ENCODE data around the gene LARGE1. TPM values are rescaled to one million over a fixed set of nuclear protein-coding genes. Genes with fewer than 3 reads are reported as not detected.
"Not testable (repeated sequence)": the region's sequence is repeated elsewhere in the genome, so short reads cannot be mapped to it uniquely, and the experiment has no call there.

Gene LARGE1
- total and polyA plus RNA-seq, 5 donors = 23.8 to 100.0 (median 73.1) TPM

DNA sequence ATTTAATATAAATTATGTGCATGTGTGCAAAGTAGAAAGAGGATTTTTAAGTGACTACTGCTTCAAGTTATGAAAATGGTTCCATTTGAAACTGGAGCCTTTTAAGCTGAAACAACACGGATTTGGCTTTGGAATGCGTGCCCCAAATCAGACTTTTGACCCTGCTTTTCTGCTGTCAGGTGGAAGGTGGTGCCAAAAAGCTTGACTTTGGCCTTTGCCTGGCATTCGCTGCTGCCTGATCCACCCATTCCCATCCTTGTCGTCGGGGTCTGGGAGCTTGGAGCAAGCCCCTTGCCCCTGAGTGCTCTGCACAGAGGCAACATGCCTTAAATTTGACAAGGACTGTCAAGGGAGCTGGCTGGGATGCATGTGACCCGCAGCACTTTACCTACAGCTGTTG is 526.8 kb downstream of the LARGE1 start:
- no peaks in the 10 kb centered on the region for H3K9me3 ChIP-seq (ENCODE audit: control insufficient read depth, low read length)
- no peak for DNase-seq
- no peak overlapping the region for H3K4me3 ChIP-seq (ENCODE audit: low read length)
- 76% methylated on average over 6 of the region's 6 CpGs for WGBS
- no peak for ATAC-seq
- H3K4me1 ChIP-seq (ENCODE audit: control insufficient read depth, insufficient read depth, low read length) = no peaks in the 10 kb centered on the region
- intact Hi-C loops (cut with DNase I) = loop anchor here in 1 of 4 donors (10.0 kb wide), 1 partner anchor 61 kb away; no protein-coding TSS in a partner anchor
- no peaks in the 10 kb centered on the region for H3K27me3 ChIP-seq (ENCODE audit: control insufficient read depth, insufficient read depth)
- no peak overlapping the region for H3K27ac ChIP-seq (ENCODE audit: low read length)

DNA sequence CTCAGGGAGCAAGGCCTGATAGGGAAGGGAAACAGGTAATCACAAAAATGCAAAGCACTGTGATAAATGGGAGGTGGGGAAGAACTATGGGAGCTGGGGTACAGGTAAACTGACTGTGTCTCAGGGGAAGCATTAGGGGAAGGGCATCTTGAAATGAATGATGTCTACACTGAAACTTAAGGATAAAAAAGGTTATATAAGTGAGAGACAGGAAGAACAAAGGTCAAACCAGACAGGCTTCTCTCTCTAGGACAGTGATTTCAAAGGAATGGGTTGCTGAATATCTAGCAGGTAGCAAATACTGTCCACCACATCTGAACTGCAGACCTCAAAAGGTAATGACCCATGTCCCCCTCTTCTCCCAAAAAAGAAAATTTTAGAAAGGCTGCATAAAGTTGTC is 529.0 kb downstream of the LARGE1 start:
- intact Hi-C loops (cut with DNase I) = loop anchor here in 1 of 4 donors (10.0 kb wide), 1 partner anchor 64 kb away; no protein-coding TSS in a partner anchor
- Histone ChIP-seq H3K4me1 (ENCODE audit: control insufficient read depth, insufficient read depth, low read length) (no peaks in the 10 kb centered on the region), H3K27me3 (ENCODE audit: control insufficient read depth, insufficient read depth) (no peaks in the 10 kb centered on the region), H3K9me3 (ENCODE audit: control insufficient read depth, low read length) (no peaks in the 10 kb centered on the region), H3K27ac (ENCODE audit: low read length) (no peak overlapping the region), H3K4me3 (ENCODE audit: low read length) (no peak overlapping the region)
- ATAC-seq (no peak), DNase-seq (no peak)

DNA sequence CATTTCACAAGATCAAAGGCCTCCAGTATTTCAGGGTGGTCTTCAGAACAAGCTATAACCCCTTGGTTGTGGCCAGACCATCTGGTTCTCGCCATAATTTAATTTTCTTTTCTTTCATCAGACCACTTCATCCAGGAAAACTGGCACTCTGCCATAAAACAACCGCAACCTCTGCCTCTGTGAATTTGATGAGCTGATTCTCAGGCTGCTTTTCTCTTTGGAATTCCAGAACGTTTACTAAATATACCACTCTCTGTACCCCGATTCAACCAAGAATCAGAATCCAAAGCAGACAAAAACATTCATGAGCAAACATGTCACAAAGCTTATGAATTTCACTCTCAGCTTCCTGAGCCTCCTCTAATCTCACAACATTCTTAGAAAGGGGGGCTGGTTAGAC is 530.3 kb downstream of the LARGE1 start:
- ATAC-seq (no peak), DNase-seq (no peak)
- H3K27ac ChIP-seq (ENCODE audit: low read length) = no peak overlapping the region
- H3K4me3 ChIP-seq (ENCODE audit: low read length) = no peak overlapping the region
- intact Hi-C loops (cut with DNase I) = loop anchor here in 1 of 4 donors (10.0 kb wide), 1 partner anchor 65 kb away; no protein-coding TSS in a partner anchor
- no peaks in the 10 kb centered on the region for H3K9me3 ChIP-seq (ENCODE audit: control insufficient read depth, low read length)
- 72% methylated on average over 4 of the region's 4 CpGs for WGBS
- H3K27me3 ChIP-seq (ENCODE audit: control insufficient read depth, insufficient read depth) = no peaks in the 10 kb centered on the region
- H3K4me1 ChIP-seq (ENCODE audit: control insufficient read depth, insufficient read depth, low read length) = no peaks in the 10 kb centered on the region

DNA sequence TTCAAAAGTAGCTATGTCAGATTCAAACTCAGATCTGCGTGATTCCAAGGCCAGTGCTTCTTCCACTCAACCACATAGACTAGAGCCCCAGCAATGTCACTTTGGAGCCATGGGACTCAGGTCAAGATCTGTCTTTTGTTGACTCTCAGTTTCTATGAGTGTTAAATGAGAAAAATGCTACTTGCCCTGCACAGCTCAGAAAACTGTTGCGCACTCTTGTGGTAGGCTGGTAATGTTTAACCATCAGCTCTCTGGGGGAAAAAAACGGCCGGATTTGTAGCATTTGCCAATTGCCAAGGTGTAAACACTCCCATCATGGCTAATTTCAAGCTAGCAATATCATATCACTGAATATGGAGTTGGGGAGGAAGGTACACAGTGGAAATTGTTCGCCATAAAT is 534.0 kb downstream of the LARGE1 start:
- Histone ChIP-seq H3K27me3 (ENCODE audit: control insufficient read depth, insufficient read depth) (no peaks in the 10 kb centered on the region), H3K4me1 (ENCODE audit: control insufficient read depth, insufficient read depth, low read length) (no peaks in the 10 kb centered on the region), H3K4me3 (ENCODE audit: low read length) (no peak overlapping the region), H3K27ac (ENCODE audit: low read length) (no peak overlapping the region), H3K9me3 (ENCODE audit: control insufficient read depth, low read length) (no peaks in the 10 kb centered on the region)
- intact Hi-C loops (cut with DNase I) = no loop called here
- 94% methylated on average over 5 of the region's 5 CpGs for WGBS
- DNase-seq (no peak), ATAC-seq (no peak)

DNA sequence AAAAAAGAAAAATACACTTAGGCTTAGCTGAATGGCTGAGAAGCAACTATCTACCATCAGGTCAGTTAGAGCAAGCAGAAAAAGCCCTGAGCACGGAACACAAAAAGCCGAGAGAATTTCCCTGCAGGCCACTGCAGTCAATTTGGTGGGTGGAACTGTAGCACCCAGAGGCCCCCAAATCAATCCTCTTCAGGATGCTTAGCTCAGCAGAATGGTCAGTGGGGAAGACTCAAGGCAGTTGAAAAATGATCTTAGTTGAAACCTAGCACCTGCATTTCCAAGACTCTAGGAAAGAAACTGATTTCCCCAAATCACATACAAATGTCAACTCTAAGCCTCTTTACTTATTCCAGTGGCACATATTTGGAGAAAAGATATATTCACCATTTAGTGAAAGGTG is 534.7 kb downstream of the LARGE1 start:
- H3K4me1 ChIP-seq (ENCODE audit: control insufficient read depth, insufficient read depth, low read length) = no peaks in the 10 kb centered on the region
- H3K4me3 ChIP-seq (ENCODE audit: low read length) = no peak overlapping the region
- WGBS = 97% methylated on average over 2 of the region's 2 CpGs
- H3K27ac ChIP-seq (ENCODE audit: low read length) = no peak overlapping the region
- no peaks in the 10 kb centered on the region for H3K9me3 ChIP-seq (ENCODE audit: control insufficient read depth, low read length)
- no peaks in the 10 kb centered on the region for H3K27me3 ChIP-seq (ENCODE audit: control insufficient read depth, insufficient read depth)
- no peak for DNase-seq
- ATAC-seq = no peak
- intact Hi-C loops (cut with DNase I) = no loop called here

DNA sequence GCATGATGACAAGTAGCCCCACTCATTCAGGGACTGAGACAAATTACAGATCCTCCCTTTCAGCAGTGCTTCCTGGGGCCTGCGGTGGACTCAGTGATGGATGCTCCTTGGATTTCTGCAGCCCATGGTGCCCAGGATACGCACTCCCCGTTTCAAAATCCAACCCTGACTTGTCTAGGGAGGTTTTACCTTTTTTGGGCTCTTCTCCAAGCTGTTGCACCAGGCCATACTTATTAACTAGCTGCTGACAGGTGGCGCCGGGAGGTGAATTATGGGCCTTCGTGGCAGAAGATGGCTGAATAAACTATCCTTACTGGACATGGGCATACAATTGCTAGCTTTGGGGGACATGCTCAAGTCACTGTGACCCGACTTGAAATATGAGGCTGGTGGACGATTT is 537.8 kb downstream of the LARGE1 start:
- ATAC-seq (no peak), DNase-seq (no peak)
- no peaks in the 10 kb centered on the region for H3K9me3 ChIP-seq (ENCODE audit: control insufficient read depth, low read length)
- intact Hi-C loops (cut with DNase I) = no loop called here
- no peaks in the 10 kb centered on the region for H3K27me3 ChIP-seq (ENCODE audit: control insufficient read depth, insufficient read depth)
- WGBS = 83% methylated on average over 8 of the region's 8 CpGs
- no peak overlapping the region for H3K4me3 ChIP-seq (ENCODE audit: low read length)
- no peaks in the 10 kb centered on the region for H3K4me1 ChIP-seq (ENCODE audit: control insufficient read depth, insufficient read depth, low read length)
- no peak overlapping the region for H3K27ac ChIP-seq (ENCODE audit: low read length)

DNA sequence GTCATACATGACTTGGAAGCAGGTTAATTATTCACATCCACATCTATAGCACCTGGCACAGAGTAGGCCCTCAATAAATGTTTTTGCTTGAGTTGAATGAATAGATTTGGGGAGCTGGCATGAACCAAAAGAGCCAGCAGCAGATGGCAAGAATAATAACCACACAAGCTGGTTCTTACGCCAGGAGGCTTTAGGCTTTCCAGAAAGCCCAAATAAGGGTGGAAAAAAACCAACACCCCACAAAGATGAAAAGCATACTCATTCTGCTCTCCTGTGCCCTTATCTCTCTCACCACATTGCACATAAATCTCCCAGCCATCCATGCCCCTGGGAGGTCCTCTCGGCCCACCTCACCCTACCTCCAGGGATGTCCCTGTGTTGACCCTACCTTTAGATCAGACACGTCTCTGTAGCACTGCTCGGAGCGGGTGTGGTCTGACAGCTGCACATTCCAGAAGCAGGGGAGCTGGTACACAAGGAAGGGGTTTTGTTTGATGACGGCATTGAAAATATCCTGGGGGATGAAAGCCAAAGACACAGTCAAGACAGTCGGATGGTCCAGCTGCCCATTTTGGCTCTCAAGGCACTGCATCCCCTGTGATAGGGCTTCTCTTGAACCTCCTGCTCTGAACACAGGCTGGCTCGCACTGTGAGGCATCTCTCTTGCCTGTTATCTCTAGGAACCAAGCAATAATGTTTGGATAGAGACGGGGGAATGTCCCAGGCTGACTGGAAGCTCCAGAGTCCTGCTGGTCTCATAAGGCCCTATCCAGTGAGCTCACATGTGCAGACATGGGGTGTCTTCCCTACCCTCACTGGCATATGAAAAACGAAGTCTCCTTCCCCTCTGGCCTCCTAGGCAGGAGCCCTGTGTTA is 538.5 kb downstream of the LARGE1 start:
- DNase-seq = no peak
- Histone ChIP-seq H3K27ac (ENCODE audit: low read length) (no peak overlapping the region), H3K27me3 (ENCODE audit: control insufficient read depth, insufficient read depth) (no peaks in the 10 kb centered on the region), H3K4me3 (ENCODE audit: low read length) (no peak overlapping the region), H3K9me3 (ENCODE audit: control insufficient read depth, low read length) (no peaks in the 10 kb centered on the region), H3K4me1 (ENCODE audit: control insufficient read depth, insufficient read depth, low read length) (no peaks in the 10 kb centered on the region)
- intact Hi-C loops (cut with DNase I) = no loop called here
- WGBS = 89% methylated on average over 10 of the region's 10 CpGs
- ATAC-seq = no peak

DNA sequence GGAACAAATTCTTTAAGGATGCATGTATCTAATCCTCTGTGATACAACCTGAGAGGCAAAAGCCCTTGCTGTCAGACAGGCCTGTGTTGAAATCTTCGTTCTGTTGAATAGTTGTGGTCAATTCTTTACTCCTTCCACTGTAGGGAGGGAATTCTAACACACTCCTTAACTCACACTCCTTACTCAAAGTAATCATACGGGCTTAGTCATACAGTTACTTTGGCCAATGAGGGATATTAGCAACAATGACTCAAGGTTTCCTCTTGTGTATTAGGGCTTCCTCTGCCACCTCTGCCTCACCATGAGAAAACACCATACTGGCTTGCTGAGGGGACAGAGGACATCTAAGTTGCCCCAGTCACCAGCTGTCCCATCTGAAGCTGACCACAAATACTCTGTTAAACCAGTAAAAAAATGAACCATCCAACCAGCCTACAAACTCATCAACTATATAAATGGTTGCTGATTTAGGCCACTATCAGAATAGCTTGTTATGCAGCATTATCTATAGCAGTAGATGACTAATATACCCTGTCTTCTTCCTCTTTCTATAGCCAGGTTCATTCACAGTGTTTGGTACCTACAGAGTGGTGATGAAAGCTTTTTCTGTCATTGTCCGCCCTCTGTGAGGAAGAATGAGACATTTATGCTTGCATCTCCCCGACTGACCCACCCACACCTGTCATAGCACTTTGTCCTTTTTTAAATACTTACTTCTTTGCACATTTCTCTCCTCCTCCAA is 539.3 kb downstream of the LARGE1 start:
- Histone ChIP-seq H3K4me3 (ENCODE audit: low read length) (no peak overlapping the region), H3K4me1 (ENCODE audit: control insufficient read depth, insufficient read depth, low read length) (no peaks in the 10 kb centered on the region), H3K27ac (ENCODE audit: low read length) (no peak overlapping the region), H3K27me3 (ENCODE audit: control insufficient read depth, insufficient read depth) (no peaks in the 10 kb centered on the region), H3K9me3 (ENCODE audit: control insufficient read depth, low read length) (no peaks in the 10 kb centered on the region)
- WGBS = 91% methylated on average over 4 of the region's 4 CpGs
- intact Hi-C loops (cut with DNase I) = no loop called here
- ATAC-seq = no peak
- no peak for DNase-seq

DNA sequence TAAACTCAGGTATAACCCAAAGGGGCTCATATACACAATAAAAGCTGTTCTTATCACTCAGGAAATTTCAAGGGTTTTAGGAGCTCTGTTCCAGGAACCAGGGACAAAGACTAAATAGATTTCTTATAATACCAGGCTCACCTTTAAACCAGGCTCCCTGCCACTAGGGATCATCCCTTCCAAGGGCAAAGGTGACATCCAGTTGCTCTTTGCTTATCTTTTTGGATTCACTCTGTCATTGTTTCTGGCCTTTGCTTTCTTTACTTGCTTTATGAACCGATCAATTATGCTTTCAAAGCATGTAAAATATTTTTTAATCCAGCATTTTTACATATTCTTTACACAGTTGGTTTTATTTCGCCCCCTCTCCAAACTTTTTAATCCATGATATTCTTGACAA is 540.4 kb downstream of the LARGE1 start:
- Histone ChIP-seq H3K27ac (ENCODE audit: low read length) (no peak overlapping the region), H3K27me3 (ENCODE audit: control insufficient read depth, insufficient read depth) (no peaks in the 10 kb centered on the region), H3K9me3 (ENCODE audit: control insufficient read depth, low read length) (no peaks in the 10 kb centered on the region), H3K4me1 (ENCODE audit: control insufficient read depth, insufficient read depth, low read length) (no peaks in the 10 kb centered on the region), H3K4me3 (ENCODE audit: low read length) (no peak overlapping the region)
- DNase-seq (no peak), ATAC-seq (no peak)
- WGBS = 96% methylated on average over 2 of the region's 2 CpGs
- intact Hi-C loops (cut with DNase I) = no loop called here

DNA sequence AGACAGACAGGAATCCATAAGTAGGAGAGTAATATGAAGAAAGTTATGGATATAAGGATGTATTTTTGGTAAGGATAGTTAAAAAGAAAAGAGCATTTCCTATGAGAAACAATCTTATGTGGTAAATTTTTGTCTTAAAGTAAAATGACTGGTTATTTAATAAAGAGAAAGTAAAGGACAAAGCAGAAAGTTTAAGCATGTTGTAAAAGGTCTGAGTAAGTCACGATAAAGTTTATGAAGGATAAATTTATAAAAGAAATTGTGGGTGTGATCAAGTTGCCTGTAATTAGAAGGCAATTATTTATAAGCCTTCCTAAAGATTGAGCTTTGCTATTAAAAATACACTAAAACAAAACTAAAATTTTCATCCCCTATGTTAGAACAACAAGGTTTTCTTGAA is 547.4 kb downstream of the LARGE1 start:
- ATAC-seq (no peak), DNase-seq (no peak)
- no peaks in the 10 kb centered on the region for H3K4me1 ChIP-seq (ENCODE audit: control insufficient read depth, insufficient read depth, low read length)
- intact Hi-C loops (cut with DNase I) = no loop called here
- H3K27ac ChIP-seq (ENCODE audit: low read length) = no peak overlapping the region
- no peak overlapping the region for H3K4me3 ChIP-seq (ENCODE audit: low read length)
- H3K27me3 ChIP-seq (ENCODE audit: control insufficient read depth, insufficient read depth) = no peaks in the 10 kb centered on the region
- H3K9me3 ChIP-seq (ENCODE audit: control insufficient read depth, low read length) = no peaks in the 10 kb centered on the region
- WGBS = 97% methylated on average over 1 of the region's 1 CpG

DNA sequence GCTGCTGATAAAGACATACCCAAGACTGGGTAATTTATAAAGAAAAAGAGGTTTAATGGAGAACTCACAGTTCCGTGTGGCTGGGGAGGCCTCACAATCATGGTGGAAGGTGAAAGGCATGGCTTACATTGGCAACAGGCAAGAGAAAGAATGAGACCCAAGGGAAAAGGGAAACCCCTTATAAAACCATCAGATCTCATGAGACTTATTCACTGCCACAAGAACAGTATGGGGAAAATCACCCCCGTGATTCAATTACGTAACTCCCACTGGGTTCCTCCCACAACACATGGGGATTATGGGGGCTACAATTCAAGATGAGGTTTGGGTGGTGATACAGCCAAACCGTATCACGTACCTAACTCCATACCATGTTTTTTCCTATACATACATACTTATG is 557.0 kb downstream of the LARGE1 start:
- H3K9me3 ChIP-seq (ENCODE audit: control insufficient read depth, low read length); DNase-seq; H3K27me3 ChIP-seq (ENCODE audit: control insufficient read depth, insufficient read depth); H3K27ac ChIP-seq (ENCODE audit: low read length); H3K4me1 ChIP-seq (ENCODE audit: control insufficient read depth, insufficient read depth, low read length); intact Hi-C loops (cut with DNase I); ATAC-seq; H3K4me3 ChIP-seq (ENCODE audit: low read length): not testable (repeated sequence)
- WGBS = 98% methylated on average over 5 of the region's 5 CpGs

Measured in right cardiac atrium (tissue), 5 donors.